HG02870 (cell line): ENCODE measurements around the gene CMTM1.
A peak's percentile ranks its signal among the peaks of the same experiment; 100 is the strongest.
"Not testable (repeated sequence)": the region's sequence is repeated elsewhere in the genome, so short reads cannot be mapped to it uniquely, and the experiment has no call there.

Experiments
- ATAC-seq: cut with Tn5 transposase; IDR thresholded peaks from one replicate; pipeline ENCODE4 v1.9.1; 2021; ENCODE audit warnings: mild to moderate bottlenecking, moderate library complexity; ENCODE audit not compliant: unreplicated experiment

Gene CMTM1

GRCh38 chr16:66588981-66589713 is 22.9 kb downstream of the CMTM1 start:
- ATAC-seq: peak; percentile 82

- no peak for ATAC-seq
Measured at GRCh38 chr16:66590322-66590721, 24.1 kb downstream of the CMTM1 start.

DNA sequence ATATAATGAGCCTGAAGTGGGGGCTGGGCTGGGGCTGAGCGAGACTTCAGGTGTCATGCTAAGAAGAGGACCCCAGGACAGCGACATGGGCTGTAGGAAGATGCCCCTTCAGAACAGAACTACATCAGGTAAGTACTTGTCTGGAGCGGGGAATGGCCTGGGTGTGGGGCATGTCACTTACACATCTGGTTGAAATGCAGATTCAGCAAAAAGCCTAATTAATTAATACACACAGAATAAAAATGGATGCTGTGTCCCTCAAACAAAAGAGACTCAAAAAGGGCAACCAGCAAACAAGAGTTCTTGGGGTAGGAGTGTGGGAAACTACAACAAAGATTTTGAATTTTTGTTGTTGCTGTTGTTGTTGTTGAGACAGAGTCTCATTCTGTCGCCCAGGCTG is 24.8 kb downstream of the CMTM1 start:
- no peak for ATAC-seq

DNA sequence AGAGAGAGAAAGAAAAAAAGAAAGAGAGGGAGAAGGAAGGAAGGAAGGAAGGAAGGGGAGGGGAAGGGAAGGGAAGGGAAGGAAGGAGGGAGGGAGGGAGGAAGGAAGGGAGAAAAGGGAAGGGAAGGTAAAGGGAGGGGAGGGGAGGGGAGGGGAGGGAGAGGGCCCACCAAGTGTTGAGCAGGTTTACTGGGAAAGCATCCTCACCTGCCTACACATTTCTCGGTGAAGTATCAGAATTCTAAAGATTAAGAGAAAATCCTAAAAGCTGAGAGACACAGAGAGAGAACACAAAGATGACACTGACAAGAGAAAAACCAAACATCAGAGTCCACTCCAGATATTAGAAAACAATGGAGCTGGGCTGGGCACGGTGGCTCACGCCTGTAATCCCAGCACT is 26.0 kb downstream of the CMTM1 start:
- no peak for ATAC-seq

DNA sequence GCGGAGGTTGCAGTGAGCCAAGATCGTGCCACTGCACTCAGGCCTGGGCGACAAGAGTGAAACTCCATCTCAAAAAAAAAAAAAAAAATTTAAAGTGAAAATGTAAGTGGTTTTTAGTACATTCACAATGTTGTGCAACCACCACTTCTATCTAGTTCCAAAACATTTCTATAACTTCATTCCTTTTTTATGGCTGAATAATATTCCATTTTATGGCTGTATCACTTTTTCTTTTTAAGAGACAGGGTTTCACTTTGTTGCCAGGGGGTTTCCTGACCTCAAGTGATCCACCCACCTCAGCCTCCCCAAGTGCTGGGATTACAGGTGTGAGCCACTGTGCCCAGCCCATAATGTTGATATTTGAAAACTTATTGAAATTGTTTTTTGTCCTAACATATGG is 26.6 kb downstream of the CMTM1 start:
- ATAC-seq: no peak

DNA sequence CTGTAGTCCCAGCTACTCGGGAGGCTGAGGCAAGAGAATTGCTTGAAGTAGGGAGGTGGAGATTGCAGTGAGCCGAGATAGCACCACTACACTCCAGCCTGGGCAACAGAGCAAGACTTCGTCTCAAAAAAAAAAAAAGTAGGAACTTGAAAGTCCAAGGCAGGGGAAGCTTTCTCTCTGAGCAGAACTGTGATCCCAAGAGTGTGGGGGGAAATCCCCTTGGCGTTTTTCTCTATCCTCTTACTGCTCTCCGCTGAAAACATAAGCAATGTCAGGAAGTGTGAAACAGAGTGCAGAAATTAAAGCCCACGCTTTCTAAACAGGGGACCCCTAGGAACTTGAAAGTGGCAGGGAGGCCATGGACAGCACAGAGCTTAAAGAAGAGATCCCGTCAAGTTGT is 28.5 kb downstream of the CMTM1 start:
- peak; percentile 39 for ATAC-seq

- not testable (repeated sequence) for ATAC-seq
Measured at GRCh38 chr16:66596559-66596958, 30.3 kb downstream of the CMTM1 start.

GRCh38 chr16:66596986-66597848 is 31.0 kb downstream of the CMTM1 start:
- ATAC-seq: peak; percentile 71

DNA sequence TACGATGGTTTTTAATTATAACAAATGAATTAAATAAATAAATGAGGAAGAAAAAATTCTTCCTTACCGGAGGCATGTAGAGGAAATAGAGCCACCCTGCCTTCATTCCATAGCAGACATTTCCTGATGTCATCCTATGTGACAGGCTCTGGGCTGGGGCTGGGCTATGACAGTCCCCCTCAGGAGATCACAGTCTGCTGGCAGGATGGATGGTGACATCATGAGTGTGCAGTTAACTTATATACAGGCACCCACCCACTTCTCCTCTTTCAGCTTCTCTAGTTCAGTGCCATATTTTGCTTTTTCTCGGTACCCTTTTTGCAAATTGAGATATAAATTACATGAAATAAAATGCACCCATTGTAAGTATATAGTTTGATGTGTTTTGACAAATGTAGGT is 31.9 kb downstream of the CMTM1 start:
- ATAC-seq: no peak

DNA sequence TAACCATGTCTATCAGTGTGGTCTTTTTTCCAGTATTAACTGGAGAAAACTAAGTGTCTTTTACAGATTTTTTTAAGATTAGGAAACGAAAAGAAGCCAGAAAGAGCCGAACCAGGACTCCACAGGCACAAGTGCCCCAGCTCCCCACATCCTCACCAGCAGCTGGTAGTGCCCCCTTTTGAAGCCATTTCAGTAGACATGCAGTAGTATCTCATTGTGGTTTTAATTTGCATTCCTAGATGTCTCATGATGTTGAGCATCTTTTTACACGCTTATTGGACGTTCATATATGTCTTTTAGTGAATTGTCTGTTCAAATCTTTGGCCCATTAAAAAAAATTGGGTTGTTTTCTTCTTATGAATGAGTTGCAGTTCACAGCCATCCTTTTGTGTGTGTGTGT is 33.5 kb downstream of the CMTM1 start:
- no peak for ATAC-seq

- ATAC-seq: no peak
Measured at GRCh38 chr16:66600477-66600876, 34.2 kb downstream of the CMTM1 start.

DNA sequence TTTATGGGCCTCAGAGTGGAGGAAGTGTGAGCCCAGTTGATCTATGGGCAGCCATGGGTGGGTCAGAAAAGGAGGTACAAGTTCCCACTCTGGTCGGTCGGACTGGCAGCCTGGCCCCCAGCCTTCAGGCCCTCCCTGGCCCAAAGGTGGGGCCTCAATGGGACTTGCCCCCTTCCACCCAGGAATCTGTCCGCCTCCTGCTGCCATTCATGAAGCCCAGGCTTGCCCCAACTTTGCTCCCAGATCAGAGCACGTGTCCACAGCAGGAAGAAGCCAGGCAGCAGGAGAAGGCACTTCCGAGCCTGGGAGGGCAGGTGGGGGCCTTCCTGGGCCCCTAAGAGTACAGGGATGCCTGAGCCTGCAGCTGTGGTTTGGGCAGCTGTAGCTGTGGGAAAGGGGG is 35.2 kb downstream of the CMTM1 start:
- no peak for ATAC-seq

DNA sequence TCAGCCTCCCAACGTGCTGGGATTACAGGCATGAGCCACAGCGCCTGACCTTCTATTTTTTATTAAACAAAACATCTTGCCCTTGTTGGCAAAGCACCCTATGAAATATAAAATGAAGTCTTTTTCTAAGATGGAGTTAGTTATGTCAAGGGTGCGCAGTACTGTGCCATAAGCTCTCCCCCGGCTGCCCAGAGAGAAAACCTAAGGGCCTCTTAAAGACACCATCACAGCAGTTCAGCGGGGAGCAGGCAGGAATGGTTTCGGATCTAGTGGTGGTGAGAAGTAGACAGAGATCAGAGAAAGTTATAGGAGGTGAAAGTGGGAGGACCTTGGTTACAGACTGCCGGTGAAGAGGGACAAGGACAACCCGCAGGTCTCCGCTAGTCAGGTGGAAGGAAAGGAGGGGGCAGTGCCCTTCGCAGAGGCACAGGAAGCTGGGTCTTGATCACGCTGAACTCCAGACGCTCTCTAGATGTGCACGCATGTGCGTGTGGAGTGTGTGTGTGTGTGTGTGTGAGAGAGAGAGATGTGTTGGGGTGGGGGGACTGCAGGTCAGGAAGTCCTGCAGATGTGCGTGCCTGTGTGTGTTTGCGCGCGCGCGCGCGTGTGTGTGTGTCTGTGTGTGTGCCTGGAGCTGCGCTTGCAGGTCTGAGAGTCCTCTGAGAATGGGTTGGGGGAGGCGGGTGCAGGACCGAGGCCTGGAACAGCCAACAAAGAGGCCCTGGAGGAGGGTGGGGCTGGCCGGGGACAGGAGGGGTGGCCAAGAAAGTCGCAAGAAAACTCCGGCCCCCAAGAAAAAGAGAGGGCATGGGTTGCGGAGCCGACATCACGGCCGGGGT is 37.5 kb downstream of the CMTM1 start:
- ATAC-seq: peak; percentile 28

DNA sequence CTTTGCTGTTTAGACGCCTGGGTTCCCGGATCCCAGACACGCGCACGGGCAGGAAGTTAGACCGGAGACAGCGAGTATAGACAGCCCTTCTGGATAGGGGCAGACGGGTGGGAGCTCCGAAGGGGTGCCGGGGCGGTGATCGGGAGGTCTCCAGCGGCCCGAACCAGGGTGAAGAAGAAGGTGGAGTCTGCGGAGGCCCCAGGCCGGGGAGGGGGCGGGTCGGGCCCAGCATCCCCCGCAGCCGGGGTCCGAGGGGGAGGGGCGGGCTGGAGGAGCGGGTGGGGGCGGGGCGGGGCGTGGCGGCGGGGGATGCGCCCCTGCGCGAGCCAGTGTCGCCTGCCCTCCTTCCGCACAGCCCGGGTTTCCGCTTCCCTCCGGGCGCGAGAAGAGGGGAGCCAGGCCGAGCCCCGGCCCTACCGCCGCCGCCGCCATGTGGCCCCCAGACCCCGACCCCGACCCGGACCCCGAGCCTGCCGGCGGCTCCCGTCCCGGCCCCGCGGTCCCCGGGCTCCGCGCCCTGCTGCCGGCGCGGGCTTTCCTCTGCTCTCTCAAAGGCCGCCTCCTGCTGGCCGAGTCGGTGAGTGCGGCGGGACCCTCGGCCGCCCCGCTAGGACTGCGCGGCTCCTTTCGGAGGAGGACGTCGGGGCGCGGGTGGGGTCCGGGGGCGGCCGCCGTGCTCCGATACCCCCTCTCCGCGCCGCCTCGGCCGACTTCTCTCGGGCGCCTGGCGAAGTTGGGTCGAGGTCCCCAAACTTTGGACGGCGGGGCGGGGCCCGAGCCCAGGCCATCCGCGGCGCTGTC is 38.3 kb downstream of the CMTM1 start, which contains the start of gene CMTM3:
TSS of gene CMTM3 (plus strand) at position 329 of the 801 bp plus-strand sequence. CDS start at position 431, 102 bp downstream.
- ATAC-seq: peak; percentile 50

- ATAC-seq: peak; percentile 16
Measured at GRCh38 chr16:66605177-66605978, 39.1 kb downstream of the CMTM1 start.

GRCh38 chr16:66605979-66606751 is 39.9 kb downstream of the CMTM1 start:
- ATAC-seq: peak; percentile 30

GRCh38 chr16:66608241-66609138 is 42.3 kb downstream of the CMTM1 start:
- ATAC-seq: no peak

DNA sequence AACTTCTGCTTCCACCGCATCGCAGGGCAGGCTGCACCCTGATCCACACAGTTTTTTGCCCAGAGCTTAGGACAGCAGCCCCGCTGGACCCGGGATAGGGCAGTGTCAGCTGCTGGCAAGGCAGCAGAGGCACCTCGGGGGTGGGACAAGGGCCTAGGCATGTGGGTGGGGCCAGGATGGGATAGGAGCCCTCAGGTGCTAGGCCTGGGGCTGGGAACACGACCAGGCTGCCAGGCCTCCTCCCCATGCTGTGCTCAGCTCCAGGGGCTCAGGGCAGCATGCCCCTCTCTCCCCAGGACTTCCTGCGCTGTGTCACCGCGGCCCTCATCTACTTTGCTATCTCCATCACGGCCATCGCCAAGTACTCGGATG is 42.9 kb downstream of the CMTM1 start:
- ATAC-seq: no peak
